K562 (cell line): ENCODE measurements around the gene BRPF1.

Source experiments
- CHD7 ChIP-seq: fragments of 200-600 bp; sonication (generic); IDR thresholded peaks from one replicate; pipeline ENCODE4 v1.6.1; 2012; ENCODE audit warnings: mild to moderate bottlenecking, low read depth, low read length, inconsistent platforms
- CTCF ChIP-seq, 3 experiments: IDR thresholded peaks in 2 of 3; conservative IDR thresholded peaks in 1 of 3; 2 replicates each; pipeline ENCODE4 v1.5.1; 2011 to 2012; ENCODE audit warnings: low read length in 3 of 3, mild to moderate bottlenecking in 3 of 3, control low read depth in 2 of 3, improper control_type of control experiment in 1 of 3, inconsistent platforms in 1 of 3, low read depth in 1 of 3, mixed read lengths in 1 of 3, moderate library complexity in 1 of 3; ENCODE audit not compliant: insufficient read depth in 2 of 3
- DIDO1 ChIP-seq: fragments of 450-650 bp; IDR thresholded peaks from 2 replicates; pipeline ENCODE4 v1.6.1; 2016; ENCODE audit warnings: low read depth, missing biosample characterization, missing genetic modification characterization
- NFXL1 ChIP-seq: fragments of 450-650 bp; formaldehyde crosslinking; IDR thresholded peaks from 2 replicates; pipeline ENCODE4 v1.4.0; 2021; ENCODE audit warnings: mild to moderate bottlenecking
- PHTF2 ChIP-seq: fragments of 250-450 bp; sonication (Bioruptor Pico); IDR thresholded peaks from 2 replicates; pipeline ENCODE4 v1.5.0; 2021; ENCODE audit warnings: mild to moderate bottlenecking
- POLR2A ChIP-seq: fragments of 450-650 bp; conservative IDR thresholded peaks from 2 replicates; pipeline ENCODE4 v1.6.1; 2016
- SPI1 ChIP-seq: IDR thresholded peaks from 2 replicates; pipeline ENCODE4 v1.6.1; 2011; ENCODE audit warnings: low read depth, low read length, control low read depth, borderline replicate concordance
- ZNF384 ChIP-seq: IDR thresholded peaks from 2 replicates; pipeline ENCODE4 v1.6.1; 2012; ENCODE audit warnings: low read depth, low read length, improper control_type of control experiment
- ZNF444 ChIP-seq: fragments of 250-450 bp; sonication (Bioruptor Pico); IDR thresholded peaks from 2 replicates; pipeline ENCODE4 v1.4.0; 2020; ENCODE audit warnings: mild to moderate bottlenecking, moderate library complexity

- TF ChIP-seq ZNF384: no peak
- no peak for TF ChIP-seq POLR2A
- no peak for TF ChIP-seq CTCF (IDR thresholded peaks at IDR 0.05 in 2 of 3, conservative IDR thresholded peaks at IDR 0.05 in 1 of 3; ENCODE audit: insufficient read depth in 2 of 3, low read depth in 1 of 3, low read length in 3 of 3)
- TF ChIP-seq CHD7: no peak
- TF ChIP-seq ZNF444 (CRISPR knock-in tag): no peak
- no peak for TF ChIP-seq DIDO1
- no peak for TF ChIP-seq NFXL1 (CRISPR knock-in tag)
- no peak for TF ChIP-seq SPI1
- TF ChIP-seq PHTF2 (CRISPR knock-in tag): no peak
Observed at GRCh38 chr3:9716801-9717555, 14.6 kb upstream of the BRPF1 start.
